Left colon (tissue), 2 donors: Measurements from ENCODE around the gene CHST15. TPM values are rescaled to one million over a fixed set of nuclear protein-coding genes. Genes with fewer than 3 reads are reported as not detected.
A peak's percentile ranks its signal among the peaks of the same experiment; 100 is the strongest.

Experiments
- ATAC-seq: fragments of 200-7000 bp; cut with Tn5 transposase; one replicate; pipeline ENCODE4 v1.9.1; 2020; ENCODE audit warnings: mild to moderate bottlenecking, moderate library complexity
- DNase-seq, 2 donors: peaks; one replicate each; pipeline ENCODE4 v3.0.0-alpha.2; 2020
- intact Hi-C, 2 donors: fragments of 100-400 bp; cut with DNase I in 1 of 2; cut with micrococcal nuclease in 1 of 2; formaldehyde crosslinking; loops; one replicate each; pipeline versions ENCODE4 v1.11.2 to v1.14.0; 2022; cut with DNase I, micrococcal nuclease
- total RNA-seq, 2 donors: library from RNA; stranded (reverse); fragmentation: NEBNext Ultra II Directional; extraction: Animal tissue kit (Norgen Biotek cat#: 25700); gene quantifications; one replicate each; pipeline ENCODE4 v1.2.1, GENCODE V29; 2021
- donor health status: DM: no; HTN: no; CAD: no.
- donor health status: DM: yes; HTN: yes; CAD: no.

The CHST15 gene
- total RNA-seq, 2 donors from 2014 or later: 2.7 to 11.6 TPM

GRCh38 chr10:124087672-124088634 is 5.4 kb downstream of the CHST15 start:
- peak; percentile 80 to 83 for DNase-seq

GRCh38 chr10:124086787-124087671 is 6.4 kb downstream of the CHST15 start:
- ATAC-seq (no peak), DNase-seq (no peak)
- intact Hi-C loops: no loop called here

More at GRCh38 chr10:124087672-124088634, 5.4 kb downstream of the CHST15 start:
- peak; percentile 90 for ATAC-seq
- intact Hi-C loops: no loop called here

GRCh38 chr10:124086097-124086710 is 7.2 kb downstream of the CHST15 start:
- peak; percentile 29 for ATAC-seq
- intact Hi-C loops: no loop called here
- DNase-seq: no peak

GRCh38 chr10:124085680-124086079 is 7.7 kb downstream of the CHST15 start:
- ATAC-seq (no peak), DNase-seq (no peak)
- intact Hi-C loops: no loop called here

- intact Hi-C loops: no loop called here
- no peak for DNase-seq
These were observed 8.7 kb downstream of the CHST15 start for GRCh38 chr10:124084708-124085107.

GRCh38 chr10:124083740-124084397 is 9.5 kb downstream of the CHST15 start:
- no peak for ATAC-seq
- no peak for DNase-seq
- intact Hi-C loops: no loop called here

More at GRCh38 chr10:124084708-124085107, 8.7 kb downstream of the CHST15 start:
- no peak for ATAC-seq

GRCh38 chr10:124083047-124083739 is 10.2 kb downstream of the CHST15 start:
- intact Hi-C loops: no loop called here
- ATAC-seq: no peak
- DNase-seq: no peak

GRCh38 chr10:124082555-124082954 is 10.8 kb downstream of the CHST15 start:
- ATAC-seq (no peak), DNase-seq (no peak)
- intact Hi-C loops: no loop called here

- DNase-seq: no peak
- ATAC-seq: no peak
- intact Hi-C loops: no loop called here
These were observed 11.8 kb downstream of the CHST15 start for GRCh38 chr10:124081547-124082140.

GRCh38 chr10:124079864-124080263 is 13.5 kb downstream of the CHST15 start:
- ATAC-seq (no peak), DNase-seq (no peak)
- intact Hi-C loops: no loop called here

GRCh38 chr10:124078714-124079113 is 14.7 kb downstream of the CHST15 start:
- DNase-seq (no peak), ATAC-seq (no peak)
- intact Hi-C loops: no loop called here

GRCh38 chr10:124078028-124078427 is 15.4 kb downstream of the CHST15 start:
- DNase-seq (no peak), ATAC-seq (no peak)
- intact Hi-C loops: no loop called here

- intact Hi-C loops: no loop called here
- ATAC-seq: no peak
- no peak for DNase-seq
These were observed 16.0 kb downstream of the CHST15 start for GRCh38 chr10:124077208-124077993.

GRCh38 chr10:124076148-124076733 is 17.2 kb downstream of the CHST15 start:
- ATAC-seq (no peak), DNase-seq (no peak)
- intact Hi-C loops: no loop called here

- DNase-seq (no peak), ATAC-seq (no peak)
- intact Hi-C loops: no loop called here
These were observed 18.0 kb downstream of the CHST15 start for GRCh38 chr10:124075231-124075955.

- DNase-seq: no peak
- intact Hi-C loops: no loop called here
- ATAC-seq: no peak
These were observed 18.8 kb downstream of the CHST15 start for GRCh38 chr10:124074501-124075109.
